GM12874 (cell line): ENCODE results near the gene PLXNA2.

ENCODE experiments used
- CTCF ChIP-seq: IDR thresholded peaks from 2 replicates; pipeline ENCODE4 v1.5.1; 2011; ENCODE audit warnings: low read depth, mild to moderate bottlenecking, control low read depth, low read length, moderate library complexity; ENCODE audit not compliant: insufficient read depth

The PLXNA2 gene

GRCh38 chr1:208154679-208155642 lies 89.2 kb downstream of the PLXNA2 start:
- TF ChIP-seq CTCF = no peak

GRCh38 chr1:208154040-208154439 lies 90.1 kb downstream of the PLXNA2 start:
- no peak for TF ChIP-seq CTCF

- TF ChIP-seq CTCF = no peak
Observed at GRCh38 chr1:208153386-208153785, 90.8 kb downstream of the PLXNA2 start.

GRCh38 chr1:208151728-208152598 lies 92.2 kb downstream of the PLXNA2 start:
- no peak for TF ChIP-seq CTCF

GRCh38 chr1:208150833-208151458 lies 93.2 kb downstream of the PLXNA2 start:
- no peak for TF ChIP-seq CTCF

GRCh38 chr1:208149776-208150514 lies 94.2 kb downstream of the PLXNA2 start:
- no peak for TF ChIP-seq CTCF
